ENCODE data around the gene TRIO. TPM values are rescaled to one million over a fixed set of nuclear protein-coding genes. Genes with fewer than 3 reads are reported as not detected.
A peak's percentile ranks its signal among the peaks of the same experiment; 100 is the strongest.
"Not testable (repeated sequence)": the region's sequence is repeated elsewhere in the genome, so short reads cannot be mapped to it uniquely, and the experiment has no call there.

The TRIO gene
- total RNA-seq, 2 experiments from 2014 or later: 9.2 to 11.3 TPM

- Mint-ChIP-seq H3K9me3 (ENCODE audit: low read depth) (no peaks in the 10 kb centered on the region), H3K4me1 (no peaks in the 10 kb centered on the region), H3K4me3 (no peak overlapping the region), H3K36me3 (ENCODE audit: low read depth) (no peaks in the 10 kb centered on the region), H3K27ac (no peak overlapping the region), H3K27me3 (no peaks in the 10 kb centered on the region)
- intact Hi-C loops (cut with DNase I, micrococcal nuclease): no loop called here
- ATAC-seq: no peak
- ChIA-PET POLR2A (no interaction called here), CTCF (interaction anchor here (0.7 to 1.8 kb wide), 3 partner anchors 22 to 265 kb away, joined by 3 to 12 read pairs (median 4); no protein-coding TSS in a partner anchor)
- no peak for DNase-seq
These were observed 240.8 kb downstream of the TRIO start for GRCh38 chr5:14383923-14384322.

- Mint-ChIP-seq H3K27ac (no peak overlapping the region), H3K9me3 (ENCODE audit: low read depth) (no peaks in the 10 kb centered on the region)
These were observed 241.9 kb downstream of the TRIO start for GRCh38 chr5:14385019-14385418.

GRCh38 chr5:14386884-14387624 is 243.9 kb downstream of the TRIO start:
- intact Hi-C loops (cut with DNase I, micrococcal nuclease): no loop called here
- ATAC-seq (no peak), DNase-seq (no peak)
- Mint-ChIP-seq H3K4me1 (no peaks in the 10 kb centered on the region), H3K36me3 (ENCODE audit: low read depth) (peaks cover 2% of the 10 kb centered on the region), H3K27ac (no peak overlapping the region), H3K9me3 (ENCODE audit: low read depth) (no peaks in the 10 kb centered on the region), H3K4me3 (no peak overlapping the region), H3K27me3 (peaks cover 2% of the 10 kb centered on the region)
- ChIA-PET POLR2A (interaction anchor here (0.6 kb wide), 1 partner anchor 78 kb away, joined by 3 read pairs; no protein-coding TSS in a partner anchor), CTCF (interaction anchor here (1.0 to 2.1 kb wide), 3 partner anchors 11 to 253 kb away, joined by 3 to 9 read pairs (median 4); no protein-coding TSS in a partner anchor)

More at GRCh38 chr5:14385019-14385418, 241.9 kb downstream of the TRIO start:
- DNase-seq (peak; percentile 13), ATAC-seq (no peak)
- no peaks in the 10 kb centered on the region for H3K36me3 Mint-ChIP-seq (ENCODE audit: low read depth)
- no peaks in the 10 kb centered on the region for H3K27me3 Mint-ChIP-seq
- H3K4me1 Mint-ChIP-seq: no peaks in the 10 kb centered on the region
- no peak overlapping the region for H3K4me3 Mint-ChIP-seq
- ChIA-PET POLR2A (no interaction called here), CTCF (interaction anchor here (1.0 kb wide), 1 partner anchor 263 kb away, joined by 5 read pairs; no protein-coding TSS in a partner anchor)
- intact Hi-C loops (cut with DNase I, micrococcal nuclease): no loop called here

GRCh38 chr5:14388741-14389140 is 245.6 kb downstream of the TRIO start:
- intact Hi-C loops (cut with DNase I, micrococcal nuclease): no loop called here
- ATAC-seq: no peak
- no peaks in the 10 kb centered on the region for H3K4me1 Mint-ChIP-seq
- H3K27me3 Mint-ChIP-seq: peaks cover 2% of the 10 kb centered on the region
- no peak overlapping the region for H3K4me3 Mint-ChIP-seq
- DNase-seq: no peak
- peaks cover 2% of the 10 kb centered on the region for H3K36me3 Mint-ChIP-seq (ENCODE audit: low read depth)
- ChIA-PET POLR2A (no interaction called here), CTCF (interaction anchor here (1.1 kb wide), 1 partner anchor 194 kb away, joined by 3 read pairs; no protein-coding TSS in a partner anchor)
- H3K27ac Mint-ChIP-seq: no peak overlapping the region
- H3K9me3 Mint-ChIP-seq (ENCODE audit: low read depth): no peaks in the 10 kb centered on the region

GRCh38 chr5:14392552-14392951 is 249.4 kb downstream of the TRIO start:
- H3K4me1 Mint-ChIP-seq; DNase-seq; H3K36me3 Mint-ChIP-seq (ENCODE audit: low read depth); POLR2A ChIA-PET; H3K4me3 Mint-ChIP-seq; H3K27ac Mint-ChIP-seq; H3K27me3 Mint-ChIP-seq; ATAC-seq; H3K9me3 Mint-ChIP-seq (ENCODE audit: low read depth): not testable (repeated sequence)
- intact Hi-C loops (cut with DNase I, micrococcal nuclease): loop anchor here in 1 of 2 experiments (10.0 kb wide), 1 partner anchor 622 kb away; no protein-coding TSS in a partner anchor
- CTCF ChIA-PET: interaction anchor here (1.2 kb wide), 1 partner anchor 41 kb away, joined by 4 read pairs; no protein-coding TSS in a partner anchor

- intact Hi-C loops (cut with DNase I, micrococcal nuclease): loop anchor here in 1 of 2 experiments (10.0 kb wide), 1 partner anchor 620 kb away; no protein-coding TSS in a partner anchor
- H3K27me3 Mint-ChIP-seq: peaks cover 2% of the 10 kb centered on the region
- H3K4me3 Mint-ChIP-seq: no peak overlapping the region
- ChIA-PET POLR2A (no interaction called here), CTCF (interaction anchor here (1.6 kb wide), 1 partner anchor 254 kb away, joined by 6 read pairs; no protein-coding TSS in a partner anchor)
- H3K9me3 Mint-ChIP-seq (ENCODE audit: low read depth): no peaks in the 10 kb centered on the region
- no peaks in the 10 kb centered on the region for H3K4me1 Mint-ChIP-seq
- no peak overlapping the region for H3K27ac Mint-ChIP-seq
- DNase-seq: no peak
- peaks cover 2% of the 10 kb centered on the region for H3K36me3 Mint-ChIP-seq (ENCODE audit: low read depth)
- ATAC-seq: no peak
These were observed 251.2 kb downstream of the TRIO start for GRCh38 chr5:14394365-14394764.

- Mint-ChIP-seq H3K9me3 (ENCODE audit: low read depth) (no peaks in the 10 kb centered on the region), H3K27me3 (peaks cover under 1% of the 10 kb centered on the region), H3K4me1 (peaks cover 10% of the 10 kb centered on the region), H3K27ac (no peak overlapping the region), H3K4me3 (no peak overlapping the region), H3K36me3 (ENCODE audit: low read depth) (peaks cover 1% of the 10 kb centered on the region)
- ChIA-PET POLR2A (no interaction called here), CTCF (interaction anchor here (0.6 to 5.6 kb wide), 3 partner anchors 34 to 253 kb away, joined by 3 to 65 read pairs (median 6); no protein-coding TSS in a partner anchor)
- DNase-seq (no peak), ATAC-seq (no peak)
- intact Hi-C loops (cut with DNase I, micrococcal nuclease): loop anchor here in 1 of 2 experiments (10.0 kb wide), 1 partner anchor 619 kb away; no protein-coding TSS in a partner anchor
These were observed 252.3 kb downstream of the TRIO start for GRCh38 chr5:14395411-14395810.

- POLR2A ChIA-PET: interaction anchor here (0.7 kb wide), 1 partner anchor 278 kb away, joined by 4 read pairs; no protein-coding TSS in a partner anchor
- intact Hi-C loops (cut with DNase I, micrococcal nuclease): loop anchor here in 1 of 2 experiments (10.0 kb wide), 1 partner anchor 619 kb away; no protein-coding TSS in a partner anchor
- DNase-seq: no peak
- Mint-ChIP-seq H3K27ac (no peak overlapping the region), H3K9me3 (ENCODE audit: low read depth) (no peaks in the 10 kb centered on the region), H3K36me3 (ENCODE audit: low read depth) (no peaks in the 10 kb centered on the region), H3K4me1 (peaks cover 10% of the 10 kb centered on the region), H3K27me3 (no peaks in the 10 kb centered on the region), H3K4me3 (no peak overlapping the region)
- ATAC-seq: no peak
- CTCF ChIA-PET: interaction anchor here (0.6 to 5.6 kb wide), 2 partner anchors 33 to 252 kb away, joined by 3 to 65 read pairs; no protein-coding TSS in a partner anchor
These were observed 252.9 kb downstream of the TRIO start for GRCh38 chr5:14396066-14396465.

- Mint-ChIP-seq H3K4me3 (no peak overlapping the region), H3K27me3 (no peaks in the 10 kb centered on the region), H3K27ac (no peak overlapping the region), H3K9me3 (ENCODE audit: low read depth) (no peaks in the 10 kb centered on the region), H3K4me1 (peaks cover 11% of the 10 kb centered on the region), H3K36me3 (ENCODE audit: low read depth) (no peaks in the 10 kb centered on the region)
- DNase-seq: no peak
- ATAC-seq: no peak
- intact Hi-C loops (cut with DNase I, micrococcal nuclease): loop anchor here in 1 of 2 experiments (10.0 kb wide), 1 partner anchor 618 kb away; no protein-coding TSS in a partner anchor
- CTCF ChIA-PET: interaction anchor here (1.2 to 5.6 kb wide), 2 partner anchors 186 to 252 kb away, joined by 4 to 65 read pairs; no protein-coding TSS in a partner anchor
- POLR2A ChIA-PET: no interaction called here
These were observed 253.6 kb downstream of the TRIO start for GRCh38 chr5:14396737-14397136.

GRCh38 chr5:14397717-14398116 is 254.6 kb downstream of the TRIO start:
- no peak overlapping the region for H3K27ac Mint-ChIP-seq
- peaks cover 1% of the 10 kb centered on the region for H3K36me3 Mint-ChIP-seq (ENCODE audit: low read depth)
- POLR2A ChIA-PET: interaction anchor here (0.5 kb wide), 1 partner anchor 19 kb away, joined by 5 read pairs; no protein-coding TSS in a partner anchor
- intact Hi-C loops (cut with DNase I, micrococcal nuclease): loop anchor here in 1 of 2 experiments (10.0 kb wide), 1 partner anchor 617 kb away; no protein-coding TSS in a partner anchor
- no peak for DNase-seq
- CTCF ChIA-PET: interaction anchor here (0.7 to 5.6 kb wide), 4 partner anchors 11 to 251 kb away, joined by 3 to 65 read pairs (median 4); no protein-coding TSS in a partner anchor
- no peak for ATAC-seq
- peaks cover 13% of the 10 kb centered on the region for H3K4me1 Mint-ChIP-seq
- no peak overlapping the region for H3K4me3 Mint-ChIP-seq
- H3K27me3 Mint-ChIP-seq: no peaks in the 10 kb centered on the region
- H3K9me3 Mint-ChIP-seq (ENCODE audit: low read depth): peaks cover 3% of the 10 kb centered on the region

GRCh38 chr5:14399054-14399692 is 256.0 kb downstream of the TRIO start:
- intact Hi-C loops (cut with DNase I, micrococcal nuclease): loop anchor here (1.0 to 10.0 kb wide), 3 partner anchors 183 to 616 kb away; no protein-coding TSS in a partner anchor
- DNase-seq (peak; percentile 30), ATAC-seq (no peak)
- Mint-ChIP-seq H3K4me3 (no peak overlapping the region), H3K36me3 (ENCODE audit: low read depth) (peaks cover 3% of the 10 kb centered on the region), H3K4me1 (peaks cover 13% of the 10 kb centered on the region), H3K27ac (no peak overlapping the region), H3K9me3 (ENCODE audit: low read depth) (peaks cover 5% of the 10 kb centered on the region), H3K27me3 (no peaks in the 10 kb centered on the region)
- ChIA-PET POLR2A (no interaction called here), CTCF (interaction anchor here (0.7 to 5.6 kb wide), 11 partner anchors 9 to 286 kb away, joined by 3 to 65 read pairs (median 5); partner anchors contain the start of gene OTULINL)
